Choroid plexus epithelial cell (primary cell): ENCODE results near the gene LMBR1L.

Source experiments
- DNase-seq: peaks from one replicate; pipeline ENCODE4 v3.0.0-alpha.2; 2010; ENCODE audit warnings: low read depth
- H3K4me3 ChIP-seq: 2 replicates; pipeline ENCODE4 v1.5.1; 2011; ENCODE audit warnings: low read depth, mild to moderate bottlenecking, control low read depth, low read length, moderate library complexity
- CTCF ChIP-seq: conservative IDR thresholded peaks from 2 replicates; pipeline ENCODE4 v1.5.1; 2011; ENCODE audit warnings: low read depth, mild to moderate bottlenecking, control low read depth, inconsistent platforms, low read length, moderate library complexity

The LMBR1L gene

GRCh38 chr12:49052451-49053208 is 58.0 kb downstream of the LMBR1L start:
- no peak for DNase-seq
- no peak for TF ChIP-seq CTCF
- H3K4me3 ChIP-seq = no peak overlapping the region

GRCh38 chr12:49051777-49052438 is 58.7 kb downstream of the LMBR1L start:
- no peak for TF ChIP-seq CTCF
- DNase-seq = no peak
- H3K4me3 ChIP-seq = no peak overlapping the region

- no peak overlapping the region for H3K4me3 ChIP-seq
- no peak for DNase-seq
- TF ChIP-seq CTCF = no peak
Observed at GRCh38 chr12:49051373-49051764, 59.3 kb downstream of the LMBR1L start.

- no peak for TF ChIP-seq CTCF
- no peak for DNase-seq
- no peak overlapping the region for H3K4me3 ChIP-seq
Observed at GRCh38 chr12:49050507-49051372, 59.9 kb downstream of the LMBR1L start.

- no peak for TF ChIP-seq CTCF
- DNase-seq = peak; percentile 81
Observed at GRCh38 chr12:49049566-49050224, 61.0 kb downstream of the LMBR1L start.

GRCh38 chr12:49048953-49049352 is 61.7 kb downstream of the LMBR1L start:
- no peak overlapping the region for H3K4me3 ChIP-seq
- TF ChIP-seq CTCF = no peak
- no peak for DNase-seq

More at GRCh38 chr12:49049566-49050224, 61.0 kb downstream of the LMBR1L start:
- no peak overlapping the region for H3K4me3 ChIP-seq
